NCI-H82 treated with DMSO at 0.1 percent for 48 hours (cell line): ENCODE measurements around the gene TMEM60.
A peak's percentile ranks its signal among the peaks of the same experiment; 100 is the strongest.

Experiments
- DNase-seq: peaks from one replicate; lab custom pipeline; 2025; ENCODE audit not compliant: unreplicated experiment; lab: John Stamatoyannopoulos, UW

TMEM60 gene

DNA sequence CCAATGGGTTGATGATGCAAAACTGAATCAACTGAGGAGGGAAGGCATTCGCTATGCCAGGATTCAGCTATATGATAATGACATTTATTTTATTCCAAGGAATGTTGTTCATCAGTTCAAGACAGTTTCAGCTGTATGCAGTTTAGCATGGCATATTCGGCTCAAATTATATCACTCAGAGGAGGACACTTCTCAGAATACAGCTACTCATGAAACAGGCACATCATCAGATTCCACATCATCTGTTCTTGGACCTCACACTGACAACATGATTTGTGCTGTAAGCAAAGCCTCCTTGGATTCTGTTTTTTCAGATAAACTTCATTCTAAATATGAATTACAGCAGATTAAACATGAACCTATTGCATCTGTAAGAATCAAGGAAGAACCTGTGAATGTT is 19.7 kb downstream of the TMEM60 start:
- DNase-seq = no peak

DNA sequence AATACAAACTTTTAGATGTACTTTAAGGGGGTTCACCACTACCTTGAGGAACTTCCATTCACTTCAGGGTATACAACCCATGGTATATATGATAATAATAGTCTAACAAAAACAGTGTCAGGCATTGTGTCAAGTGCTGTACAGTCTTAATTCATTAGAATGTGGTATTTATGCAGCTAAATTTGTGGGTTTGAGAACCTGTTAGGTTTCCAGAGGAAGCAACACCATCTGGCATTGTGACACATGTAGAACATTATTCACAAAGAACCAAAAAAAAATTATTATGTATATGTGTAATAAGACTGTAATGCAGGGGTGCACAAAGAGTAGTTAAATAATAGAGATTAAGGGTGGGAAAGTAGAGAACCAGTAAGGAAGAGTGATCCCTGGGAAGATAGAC is 26.3 kb downstream of the TMEM60 start:
- no peak for DNase-seq

DNA sequence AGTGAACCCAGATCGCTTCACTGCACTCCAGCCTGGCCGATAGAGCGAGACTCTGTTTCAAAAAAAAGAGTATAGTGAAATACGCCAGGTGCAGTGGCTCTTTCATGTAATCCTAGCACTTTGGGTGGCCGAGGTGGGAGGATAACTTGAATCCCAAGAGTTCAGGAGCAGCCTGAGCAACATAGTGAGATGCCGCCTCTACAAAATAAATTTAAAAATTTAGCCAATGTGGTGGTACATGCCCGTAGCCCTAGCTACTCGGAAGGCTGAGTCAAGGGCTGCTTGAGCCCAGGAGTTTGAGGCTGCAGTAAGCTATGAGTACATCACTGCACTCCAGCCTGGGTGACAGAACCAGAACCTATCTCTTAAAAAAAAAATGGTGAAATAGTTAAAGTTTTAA is 27.9 kb downstream of the TMEM60 start:
- DNase-seq = no peak

DNA sequence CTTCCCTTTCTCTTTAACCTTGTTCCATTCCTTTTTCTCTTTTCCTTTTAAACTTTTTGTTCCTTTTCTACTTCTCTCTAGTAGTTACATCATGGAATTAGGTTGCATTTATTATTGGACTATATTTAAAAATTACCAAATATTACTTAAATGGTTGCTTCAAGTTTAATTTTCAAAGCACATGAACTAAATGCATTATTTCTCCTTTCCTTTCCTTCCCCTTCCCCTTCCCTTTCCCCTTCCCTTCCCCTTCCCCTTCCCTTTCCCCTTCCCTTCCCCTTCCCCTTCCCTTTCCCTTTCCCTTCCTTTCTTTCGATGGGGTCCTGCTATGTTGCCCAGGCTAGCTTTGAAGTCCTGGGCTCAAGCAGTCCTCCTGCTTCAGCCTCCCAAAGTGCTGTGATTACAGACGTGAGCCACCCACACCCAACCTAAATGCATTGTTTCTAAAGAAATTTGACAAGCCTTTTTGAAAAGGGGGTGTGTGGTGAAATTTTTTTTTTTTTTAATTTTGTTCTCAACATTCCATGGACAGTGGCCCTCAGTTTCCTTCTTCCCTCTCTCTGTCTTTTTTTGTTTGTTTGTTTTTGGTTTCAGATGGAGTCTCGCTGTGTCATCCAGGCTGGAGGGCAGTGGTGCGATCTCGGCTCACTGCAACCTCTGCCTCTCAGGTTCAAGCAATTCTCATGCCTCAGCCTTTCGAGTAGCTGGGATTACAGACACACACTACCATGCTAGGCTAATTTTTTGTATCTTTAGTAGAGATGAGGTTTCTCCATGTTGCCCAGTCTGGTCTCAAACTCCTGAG is 31.2 kb downstream of the TMEM60 start:
- DNase-seq = no peak

DNA sequence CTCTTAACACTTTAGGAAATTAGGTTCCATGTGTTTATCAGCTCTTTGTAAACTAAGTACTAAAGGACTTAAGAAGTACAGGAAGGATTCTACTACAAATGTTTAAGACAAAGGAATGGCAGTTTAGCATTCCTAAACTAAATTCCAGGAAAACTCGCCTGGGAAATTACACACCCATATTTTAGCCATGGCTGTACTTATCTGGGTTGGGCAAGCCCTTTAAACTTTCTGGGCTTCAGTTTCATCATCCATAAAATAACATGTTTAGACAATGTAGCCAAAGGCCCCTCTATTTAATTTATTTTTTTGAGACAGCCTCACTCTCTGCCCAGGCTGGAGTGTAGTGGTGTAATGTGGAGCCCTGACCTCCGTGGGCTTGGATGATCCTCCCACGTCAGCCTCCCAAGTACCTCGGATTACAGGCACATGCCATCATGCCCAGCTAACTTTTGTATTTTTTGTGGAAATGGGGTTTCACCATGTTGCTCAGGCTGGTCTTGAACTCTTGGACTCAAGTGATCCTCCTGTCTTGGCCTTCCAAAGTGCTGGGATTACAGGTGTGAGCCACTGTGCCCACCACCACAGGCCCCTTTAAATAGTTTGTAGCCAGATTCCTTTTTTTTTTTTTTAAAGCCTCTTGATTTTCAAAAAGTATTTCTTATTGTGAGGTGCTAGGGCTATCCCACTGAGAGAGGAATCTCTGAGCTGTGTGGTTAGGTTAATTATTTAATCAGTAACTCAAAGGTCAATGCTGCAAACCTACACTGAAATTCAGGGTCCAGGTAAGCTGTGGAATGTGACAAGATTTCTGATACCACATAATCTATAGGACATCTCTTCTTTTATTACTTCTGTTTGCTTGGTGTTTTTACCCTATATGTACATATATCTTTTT is 32.1 kb downstream of the TMEM60 start:
- no peak for DNase-seq

DNA sequence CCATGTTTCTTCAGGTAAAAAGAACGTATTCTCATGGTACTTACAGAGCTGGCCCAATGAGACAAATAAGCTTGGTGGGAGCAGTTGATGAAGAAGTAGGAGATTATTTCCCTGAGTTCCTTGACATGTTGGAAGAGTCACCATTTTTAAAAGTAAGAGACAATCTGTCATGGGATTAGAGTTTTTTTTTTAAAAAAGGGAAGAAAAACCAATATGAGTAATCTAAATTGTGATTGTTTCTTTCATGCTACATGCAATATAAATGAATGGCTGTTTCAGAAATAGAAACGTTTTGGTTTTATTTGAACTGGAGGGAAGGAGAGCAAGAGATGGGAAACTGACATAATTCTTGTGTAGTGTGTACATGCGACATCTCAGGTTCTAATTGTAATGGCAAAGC is 32.8 kb downstream of the TMEM60 start:
- no peak for DNase-seq

DNA sequence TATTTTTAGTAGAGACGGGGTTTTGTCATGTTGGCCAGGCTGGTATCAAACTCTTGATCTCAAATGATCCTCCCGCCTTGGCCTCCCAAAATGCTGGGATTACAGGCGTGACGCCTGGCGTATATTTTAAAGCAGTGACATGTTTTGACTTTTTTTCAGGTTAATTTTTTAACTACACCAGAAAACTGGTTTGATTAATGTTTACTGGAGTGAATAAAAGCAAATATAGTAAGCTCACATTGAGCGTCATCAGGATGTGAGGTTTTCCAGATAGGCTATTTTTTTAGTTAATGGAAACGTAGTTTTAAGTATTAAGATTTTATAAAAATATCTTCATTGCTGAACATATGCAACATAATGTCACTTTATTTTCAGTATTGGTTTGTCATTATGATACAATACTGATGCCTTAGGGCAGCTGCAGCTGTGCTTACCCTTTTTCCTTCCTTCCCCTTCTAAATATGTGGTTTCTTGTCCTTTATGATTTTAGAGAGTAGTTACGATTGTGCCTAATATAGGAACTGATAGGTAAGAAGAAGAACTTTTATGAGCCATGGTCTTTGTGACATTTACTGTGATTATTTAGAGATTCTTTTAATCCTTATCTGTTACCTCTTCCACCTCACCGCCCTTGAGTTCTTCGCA is 37.3 kb downstream of the TMEM60 start:
- no peak for DNase-seq

DNA sequence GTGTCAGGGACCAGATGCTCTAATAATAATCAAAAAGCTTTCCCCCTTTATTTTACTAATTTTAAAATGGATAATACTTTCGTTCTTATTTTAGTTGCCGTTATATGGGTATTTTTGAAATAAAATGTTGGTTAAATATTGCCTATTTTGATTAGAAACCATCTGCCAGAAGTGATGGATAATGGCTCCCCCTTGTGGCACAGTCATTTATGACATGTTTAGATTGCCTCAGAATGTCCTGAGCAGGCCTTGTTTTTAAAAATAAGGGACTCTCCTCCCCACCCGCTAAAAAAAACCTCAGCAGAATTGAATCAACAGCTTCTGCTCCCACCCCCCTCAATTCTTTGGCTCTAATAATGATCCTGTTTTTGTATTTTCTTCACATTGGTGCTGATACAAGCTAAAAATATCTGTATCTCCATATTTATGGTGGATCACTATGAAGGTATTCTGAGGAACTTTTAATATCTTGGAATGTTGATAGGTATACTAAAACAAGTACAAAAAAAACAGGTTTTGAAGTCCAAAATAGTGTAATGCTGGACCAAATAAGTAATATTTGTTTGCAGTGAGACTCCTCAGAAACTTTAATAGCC is 38.8 kb downstream of the TMEM60 start:
- peak; percentile 14 for DNase-seq

DNA sequence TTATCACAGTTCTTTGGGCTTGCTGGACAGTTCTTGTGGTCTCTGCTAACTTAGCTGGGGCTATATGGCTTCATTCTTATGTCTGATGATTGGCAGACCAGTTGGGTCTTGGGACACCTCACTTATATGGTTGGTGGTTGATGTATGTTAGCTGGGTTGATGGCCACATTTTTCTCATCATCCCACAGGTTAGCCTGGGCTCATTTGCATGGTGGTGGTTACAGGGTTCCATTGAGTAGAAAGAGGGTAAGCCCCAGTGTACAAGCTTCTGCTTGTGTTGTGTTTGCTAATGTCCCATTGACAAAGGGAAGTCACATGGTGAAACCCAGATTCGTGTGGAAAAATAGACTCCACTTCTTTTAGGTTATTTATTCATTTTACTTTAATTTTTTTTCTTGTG is 40.6 kb downstream of the TMEM60 start:
- DNase-seq = no peak

DNA sequence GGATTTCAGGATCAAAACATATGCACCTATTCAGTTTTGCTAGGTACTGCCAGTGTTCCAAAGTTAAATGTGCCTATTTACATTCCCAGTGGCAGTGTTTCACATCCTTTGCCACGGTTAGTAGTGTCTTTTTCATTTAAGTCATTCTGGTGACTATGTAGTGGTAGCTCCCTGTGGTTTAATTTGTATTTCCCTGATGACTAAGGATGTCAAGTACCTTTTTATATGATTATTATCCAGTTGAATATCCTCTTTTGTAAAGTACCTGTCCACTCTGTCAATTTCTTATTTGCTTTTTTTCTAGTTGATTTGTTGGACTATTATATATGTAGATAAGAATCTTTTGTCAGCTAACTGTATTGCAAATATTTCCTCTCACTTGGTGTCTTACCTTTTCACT is 45.1 kb downstream of the TMEM60 start:
- no peak for DNase-seq

DNA sequence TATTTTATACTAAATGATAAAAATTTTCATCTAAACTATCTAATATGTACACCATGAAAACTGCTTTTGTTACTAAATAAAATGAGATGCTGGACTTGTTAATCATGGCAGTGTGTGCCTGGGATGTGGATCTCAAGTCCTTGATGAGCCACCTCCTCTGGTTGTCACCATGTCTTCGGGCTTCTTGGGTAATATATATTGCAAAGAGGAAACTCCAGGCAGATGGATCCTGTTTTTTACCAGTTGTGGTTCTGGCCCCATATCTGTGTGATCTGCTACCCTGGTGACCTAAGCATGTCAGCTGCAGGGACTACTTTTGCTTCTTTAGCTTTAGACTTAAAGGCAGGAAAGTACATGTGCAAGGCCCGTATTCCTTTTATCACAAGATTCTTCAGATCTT is 46.2 kb downstream of the TMEM60 start:
- DNase-seq = no peak

DNA sequence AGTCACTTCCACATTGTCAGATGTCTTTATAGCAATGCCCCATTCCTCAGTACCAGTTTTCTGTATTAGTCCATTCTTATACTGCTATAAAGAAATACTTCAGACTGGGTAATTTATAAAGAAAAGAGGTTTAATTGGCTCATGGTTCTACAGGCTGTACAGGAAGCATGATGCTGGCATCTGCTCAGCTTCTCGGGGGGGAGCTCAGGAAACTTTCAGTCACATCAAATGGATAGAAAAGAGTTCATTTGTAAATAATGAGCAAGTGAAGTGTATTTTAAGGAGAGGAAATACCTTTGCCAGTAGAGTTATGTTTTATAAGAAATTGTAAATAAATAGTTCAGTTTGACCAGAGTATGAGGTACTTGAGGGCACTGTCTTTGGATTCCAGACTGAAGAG is 50.5 kb downstream of the TMEM60 start:
- DNase-seq = no peak

DNA sequence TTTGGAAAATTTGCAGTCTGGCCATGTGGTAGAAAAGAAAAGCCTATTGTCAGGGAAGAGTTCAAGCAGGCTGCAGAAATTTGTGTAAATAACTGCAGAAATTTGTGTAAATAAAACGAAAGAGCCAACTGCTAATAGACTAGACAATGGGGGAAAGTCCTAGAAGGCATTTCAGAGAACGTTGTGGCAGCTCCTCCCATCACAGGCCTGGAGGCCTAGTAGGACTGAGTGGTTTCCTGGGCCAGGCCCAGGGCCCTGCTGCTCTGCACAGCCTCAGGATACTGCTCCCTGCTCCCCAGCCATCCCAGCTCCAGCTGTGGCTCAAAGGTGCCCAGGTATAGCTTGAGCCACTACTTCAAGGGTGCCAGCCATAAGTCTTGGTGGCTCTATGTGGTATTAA is 51.1 kb downstream of the TMEM60 start:
- no peak for DNase-seq

DNA sequence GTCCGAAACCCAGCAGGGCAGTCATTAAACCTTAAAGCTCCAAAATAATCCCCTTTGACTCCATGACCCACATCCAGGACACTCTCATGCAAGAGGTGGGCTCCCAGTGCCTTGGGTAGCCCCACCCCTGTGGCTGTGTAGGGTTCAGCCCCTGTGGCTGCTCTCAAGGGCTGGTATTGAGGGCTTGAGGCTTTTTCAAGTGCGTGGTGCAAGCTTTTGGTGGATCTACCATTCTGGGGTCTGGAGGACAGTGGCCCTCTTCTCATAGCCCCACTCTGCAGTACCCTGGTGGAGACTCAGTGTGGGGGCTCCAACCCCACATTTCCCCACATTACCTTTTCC is 51.4 kb downstream of the TMEM60 start:
- no peak for DNase-seq

DNA sequence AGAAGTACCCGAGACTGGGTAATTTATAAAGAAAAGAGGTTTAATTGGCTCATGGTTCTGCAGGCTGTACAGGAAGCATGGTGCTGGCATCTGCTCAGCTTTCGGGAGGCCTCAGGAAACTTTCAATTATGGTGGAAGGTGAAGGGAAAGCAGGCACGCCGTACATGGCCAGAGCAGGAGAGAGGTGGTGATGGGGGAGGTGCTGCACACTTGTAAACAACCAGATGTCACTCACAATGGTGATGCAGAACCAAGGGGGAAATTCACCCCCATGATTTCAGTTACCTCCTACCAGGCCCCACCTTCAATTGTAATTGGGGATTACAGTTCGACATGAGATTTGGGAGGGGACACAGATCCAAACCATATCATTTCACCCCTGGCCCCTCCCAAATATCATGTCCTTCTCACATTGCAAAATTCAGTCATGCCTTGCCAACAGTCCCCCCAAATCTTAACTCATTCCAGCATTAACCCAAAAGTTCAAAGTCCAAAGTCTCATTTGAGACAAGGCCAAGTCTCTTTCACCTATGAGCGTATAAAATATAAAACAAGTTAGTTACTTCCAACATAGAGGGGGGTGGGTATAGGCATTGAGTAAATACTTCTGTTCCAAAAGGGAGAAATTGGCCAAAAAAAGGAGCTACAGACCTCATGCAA is 51.9 kb downstream of the TMEM60 start:
- DNase-seq = no peak

DNA sequence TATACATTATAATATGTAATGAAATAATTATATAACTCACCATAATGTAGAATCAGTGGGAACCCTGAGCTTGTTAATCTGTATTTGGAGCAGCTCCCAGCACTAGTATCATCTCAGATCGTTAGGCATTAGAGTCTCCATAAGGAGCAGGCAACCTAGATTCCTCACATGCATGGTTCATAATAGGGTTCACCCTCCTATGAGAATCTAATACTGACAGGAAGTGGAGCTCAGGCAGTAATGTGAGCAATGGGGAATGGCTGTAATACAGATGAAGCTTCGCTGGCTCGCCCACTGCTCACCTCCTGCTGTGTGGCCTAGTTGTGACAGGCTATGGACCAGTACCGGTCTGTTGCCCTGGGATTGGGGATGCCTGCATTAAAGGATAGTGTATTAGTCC is 52.5 kb downstream of the TMEM60 start:
- no peak for DNase-seq
